DOHH2 (cell line): Measurements from ENCODE around the gene POU6F1.
"Not testable (repeated sequence)": the region's sequence is repeated elsewhere in the genome, so short reads cannot be mapped to it uniquely, and the experiment has no call there.

Experiments used
- H3F3A ChIP-seq: fragments of 200-600 bp; sonication (generic), shearing (Covaris generic); 2 replicates; pipeline ENCODE4 v1.6.0; 2016; ENCODE audit warnings: antibody characterized with exemption, mild to moderate bottlenecking; ENCODE audit not compliant: control insufficient read depth, insufficient read depth
- H3K27ac ChIP-seq: fragments of 200-600 bp; sonication (generic); 2 replicates; pipeline ENCODE4 v1.5.1; 2014; ENCODE audit warnings: low read depth, mild to moderate bottlenecking, low read length, moderate library complexity
- H3K27me3 ChIP-seq: fragments of 200-600 bp; sonication (generic); 2 replicates; pipeline ENCODE4 v1.6.1; 2014; ENCODE audit warnings: mild to moderate bottlenecking, low read length, mixed read lengths; ENCODE audit not compliant: control insufficient read depth
- H3K36me3 ChIP-seq: fragments of 200-600 bp; sonication (generic); 2 replicates; pipeline ENCODE4 v1.6.1; 2014; ENCODE audit warnings: mild to moderate bottlenecking, low read length, moderate library complexity, mixed read lengths; ENCODE audit not compliant: control insufficient read depth
- H3K4me1 ChIP-seq: fragments of 200-600 bp; sonication (generic); 2 replicates; pipeline ENCODE4 v1.6.1; 2014; ENCODE audit warnings: mild to moderate bottlenecking, low read length, mixed read lengths; ENCODE audit not compliant: control insufficient read depth
- H3K4me2 ChIP-seq: fragments of 200-600 bp; sonication (generic); 2 replicates; pipeline ENCODE4 v1.6.0; 2014; ENCODE audit warnings: mild to moderate bottlenecking, low read length, moderate library complexity
- H3K4me3 ChIP-seq: fragments of 200-600 bp; sonication (generic); 2 replicates; pipeline ENCODE4 v1.5.1; 2014; ENCODE audit warnings: mild to moderate bottlenecking, low read length, mixed read lengths
- H3K79me2 ChIP-seq: fragments of 200-600 bp; sonication (generic); 2 replicates; pipeline ENCODE4 v1.6.1; 2014; ENCODE audit warnings: mild to moderate bottlenecking, low read length, mixed read lengths; ENCODE audit not compliant: control insufficient read depth
- H3K9me2 ChIP-seq: fragments of 200-600 bp; sonication (generic); replicated peaks from 2 replicates; pipeline ENCODE4 v1.6.1; 2014; ENCODE audit warnings: mild to moderate bottlenecking, low read length, mixed read lengths; ENCODE audit not compliant: control insufficient read depth
- H3K9me3 ChIP-seq: fragments of 200-600 bp; sonication (generic); 2 replicates; pipeline ENCODE4 v1.6.1; 2014; ENCODE audit warnings: antibody characterized with exemption, low read length, mixed read lengths; ENCODE audit not compliant: control insufficient read depth, insufficient read depth
- H4K20me1 ChIP-seq: fragments of 200-600 bp; sonication (generic); 2 replicates; pipeline ENCODE4 v1.6.0; 2014; ENCODE audit warnings: low read depth, mild to moderate bottlenecking, antibody characterized with exemption, low read length, moderate library complexity; ENCODE audit not compliant: control insufficient read depth, insufficient read depth
- EZH2phosphoT487 ChIP-seq: fragments of 200-600 bp; sonication (generic); IDR thresholded peaks from 2 replicates; pipeline ENCODE4 v1.6.1; 2017; ENCODE audit warnings: borderline replicate concordance, mild to moderate bottlenecking, antibody characterized with exemption, low read length, moderate library complexity, mixed read lengths
- TF ChIP-seq, protein P1 (sequence below): fragments of 200-600 bp; sonication (generic); IDR thresholded peaks from one replicate; pipeline ENCODE4 v1.5.1; 2014; ENCODE audit warnings: antibody characterized with exemption, mild to moderate bottlenecking, low read depth, low read length; ENCODE audit not compliant: poor library complexity, severe bottlenecking

The POU6F1 gene

DNA sequence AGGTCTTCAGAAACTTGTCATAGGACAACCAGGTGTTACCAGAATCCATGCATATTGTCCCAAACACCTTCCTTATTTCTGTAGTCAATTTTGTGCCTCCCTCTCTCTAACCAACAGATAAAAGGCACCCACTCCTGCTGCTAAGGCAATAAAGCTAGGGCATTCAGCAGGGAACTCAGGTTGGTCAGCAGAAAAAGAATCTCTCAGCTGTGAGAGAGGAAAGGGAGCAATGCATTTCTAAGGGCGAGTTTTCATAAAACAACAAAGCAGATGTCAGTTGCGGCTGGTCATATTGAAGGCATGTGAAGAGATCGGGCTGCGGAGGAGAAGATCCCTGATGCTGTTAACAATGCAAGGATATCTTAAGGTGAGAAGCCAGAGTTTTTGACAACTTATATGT, 7.4 kb upstream of the POU6F1 start:
- Histone ChIP-seq H3K36me3 (no peaks in the 10 kb centered on the region), H3K27me3 (no peaks in the 10 kb centered on the region), H3K79me2 (no peaks in the 10 kb centered on the region), H3K9me3 (no peaks in the 10 kb centered on the region), H3K4me2 (no peak overlapping the region), H3K27ac (no peak overlapping the region), H3K4me3 (no peak overlapping the region), H3K4me1 (no peaks in the 10 kb centered on the region), H3F3A (no peaks in the 10 kb centered on the region), H3K9me2 (no peaks in the 10 kb centered on the region), H4K20me1 (no peaks in the 10 kb centered on the region)
- TF ChIP-seq, protein P1, sequence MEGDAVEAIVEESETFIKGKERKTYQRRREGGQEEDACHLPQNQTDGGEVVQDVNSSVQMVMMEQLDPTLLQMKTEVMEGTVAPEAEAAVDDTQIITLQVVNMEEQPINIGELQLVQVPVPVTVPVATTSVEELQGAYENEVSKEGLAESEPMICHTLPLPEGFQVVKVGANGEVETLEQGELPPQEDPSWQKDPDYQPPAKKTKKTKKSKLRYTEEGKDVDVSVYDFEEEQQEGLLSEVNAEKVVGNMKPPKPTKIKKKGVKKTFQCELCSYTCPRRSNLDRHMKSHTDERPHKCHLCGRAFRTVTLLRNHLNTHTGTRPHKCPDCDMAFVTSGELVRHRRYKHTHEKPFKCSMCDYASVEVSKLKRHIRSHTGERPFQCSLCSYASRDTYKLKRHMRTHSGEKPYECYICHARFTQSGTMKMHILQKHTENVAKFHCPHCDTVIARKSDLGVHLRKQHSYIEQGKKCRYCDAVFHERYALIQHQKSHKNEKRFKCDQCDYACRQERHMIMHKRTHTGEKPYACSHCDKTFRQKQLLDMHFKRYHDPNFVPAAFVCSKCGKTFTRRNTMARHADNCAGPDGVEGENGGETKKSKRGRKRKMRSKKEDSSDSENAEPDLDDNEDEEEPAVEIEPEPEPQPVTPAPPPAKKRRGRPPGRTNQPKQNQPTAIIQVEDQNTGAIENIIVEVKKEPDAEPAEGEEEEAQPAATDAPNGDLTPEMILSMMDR = no peak
- no peak for TF ChIP-seq EZH2phosphoT487

DNA sequence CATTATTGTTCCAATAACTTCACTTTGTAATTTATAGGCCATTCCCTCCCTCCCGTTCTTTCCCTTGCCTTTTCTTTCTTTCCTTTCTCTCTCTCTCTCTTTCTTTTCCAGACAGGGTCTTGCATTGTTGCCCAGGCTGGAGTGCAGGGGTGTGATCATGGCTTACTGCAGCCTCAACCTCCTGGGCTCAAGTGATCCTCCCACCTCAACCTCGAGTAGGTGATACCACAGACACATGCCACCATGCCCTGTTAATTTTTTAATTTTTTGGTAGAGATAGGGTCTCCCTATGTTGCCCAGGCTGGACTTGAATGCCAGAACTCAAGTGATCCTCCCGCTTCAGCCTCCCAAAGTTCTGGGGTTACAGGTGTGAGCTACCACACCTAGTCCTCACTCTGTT, 6.8 kb upstream of the POU6F1 start:
- H4K20me1 ChIP-seq = no peaks in the 10 kb centered on the region
- no peak overlapping the region for H3K4me2 ChIP-seq
- TF ChIP-seq, protein P1 = no peak
- TF ChIP-seq EZH2phosphoT487 = no peak
- no peak overlapping the region for H3K27ac ChIP-seq
- H3K9me3 ChIP-seq = no peaks in the 10 kb centered on the region
- no peak overlapping the region for H3K4me3 ChIP-seq
- no peaks in the 10 kb centered on the region for H3K36me3 ChIP-seq
- H3K9me2 ChIP-seq = no peaks in the 10 kb centered on the region
- H3K79me2 ChIP-seq = no peaks in the 10 kb centered on the region
- peaks cover under 1% of the 10 kb centered on the region for H3K4me1 ChIP-seq
- no peaks in the 10 kb centered on the region for H3F3A ChIP-seq
- no peaks in the 10 kb centered on the region for H3K27me3 ChIP-seq

DNA sequence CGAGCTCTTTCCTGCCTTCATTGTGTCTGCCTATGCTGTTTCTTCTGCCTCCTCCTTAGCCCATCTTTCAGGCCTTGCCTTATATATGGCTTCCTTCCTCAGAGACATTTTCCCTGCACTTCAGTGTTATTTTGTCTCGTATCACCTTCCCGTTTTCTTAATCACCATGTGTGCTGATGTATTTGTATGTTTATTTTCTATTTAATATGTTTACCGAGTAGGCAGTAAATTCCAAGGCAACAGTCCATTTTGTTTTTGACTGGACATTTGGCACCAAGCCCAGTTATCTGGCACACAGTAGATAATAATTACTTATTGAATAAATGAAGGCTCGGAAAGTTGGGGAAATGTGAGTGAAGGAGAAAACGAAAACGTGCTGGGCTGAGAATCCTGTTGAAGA, 4.6 kb upstream of the POU6F1 start:
- TF ChIP-seq EZH2phosphoT487 = no peak
- TF ChIP-seq, protein P1 = no peak

DNA sequence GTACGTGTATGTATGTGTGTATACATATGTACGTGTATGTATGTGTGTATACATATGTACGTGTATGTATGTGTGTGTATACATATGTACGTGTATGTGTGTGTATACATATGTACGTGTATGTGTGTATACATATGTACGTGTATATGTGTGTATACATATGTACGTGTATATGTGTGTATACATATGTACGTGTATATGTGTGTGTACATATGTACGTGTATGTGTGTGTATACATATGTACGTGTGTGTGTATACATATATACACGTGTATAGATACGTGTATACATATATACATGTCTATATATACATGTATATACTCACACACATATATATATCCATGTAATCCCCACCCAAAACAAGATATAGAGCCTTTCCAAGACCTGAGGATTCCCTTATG, 2.0 kb upstream of the POU6F1 start:
- Histone ChIP-seq H3K4me2 (peak overlapping the region; percentile 89), H3K4me1 (peaks cover 15% of the 10 kb centered on the region), H3F3A (peaks cover 17% of the 10 kb centered on the region)
- not testable (repeated sequence) for H3K9me2 ChIP-seq, H3K27ac ChIP-seq, H4K20me1 ChIP-seq, H3K79me2 ChIP-seq, H3K36me3 ChIP-seq, H3K9me3 ChIP-seq, H3K27me3 ChIP-seq, H3K4me3 ChIP-seq

More for the DNA sequence above, 4.6 kb upstream of the POU6F1 start:
- H3F3A ChIP-seq = peaks cover 6% of the 10 kb centered on the region
- no peaks in the 10 kb centered on the region for H3K79me2 ChIP-seq
- H3K36me3 ChIP-seq = no peaks in the 10 kb centered on the region
- H3K4me1 ChIP-seq = peaks cover 15% of the 10 kb centered on the region
- H3K9me2 ChIP-seq = no peaks in the 10 kb centered on the region
- no peaks in the 10 kb centered on the region for H4K20me1 ChIP-seq
- no peak overlapping the region for H3K4me3 ChIP-seq
- H3K4me2 ChIP-seq = no peak overlapping the region
- no peak overlapping the region for H3K27ac ChIP-seq
- no peaks in the 10 kb centered on the region for H3K9me3 ChIP-seq
- no peaks in the 10 kb centered on the region for H3K27me3 ChIP-seq
